HG03066 (cell line): ENCODE measurements around the gene ZBTB46.
"Not testable (repeated sequence)": the region's sequence is repeated elsewhere in the genome, so short reads cannot be mapped to it uniquely, and the experiment has no call there.

Experiments
- ATAC-seq: cut with Tn5 transposase; IDR thresholded peaks from one replicate; pipeline ENCODE4 v1.9.1; 2021; ENCODE audit warnings: low read depth; ENCODE audit not compliant: unreplicated experiment

Gene ZBTB46

GRCh38 chr20:63821811-63822210 lies 9.3 kb downstream of the ZBTB46 start:
- no peak for ATAC-seq

GRCh38 chr20:63819224-63819921 lies 11.7 kb downstream of the ZBTB46 start:
- ATAC-seq, result no peak

- no peak for ATAC-seq
Measured at GRCh38 chr20:63815615-63816253, 15.3 kb downstream of the ZBTB46 start.

- no peak for ATAC-seq
Measured at GRCh38 chr20:63814891-63815614, 16.0 kb downstream of the ZBTB46 start.

- no peak for ATAC-seq
Measured at GRCh38 chr20:63811491-63811875, 19.6 kb downstream of the ZBTB46 start.

- no peak for ATAC-seq
Measured at GRCh38 chr20:63810730-63811490, 20.2 kb downstream of the ZBTB46 start.

GRCh38 chr20:63809856-63810255 lies 21.2 kb downstream of the ZBTB46 start:
- no peak for ATAC-seq

GRCh38 chr20:63808964-63809674 lies 21.9 kb downstream of the ZBTB46 start:
- no peak for ATAC-seq

- ATAC-seq, result no peak
Measured at GRCh38 chr20:63808145-63808724, 22.8 kb downstream of the ZBTB46 start.

GRCh38 chr20:63807654-63808053 lies 23.4 kb downstream of the ZBTB46 start:
- no peak for ATAC-seq

- ATAC-seq, result no peak
Measured at GRCh38 chr20:63804308-63804636, 26.8 kb downstream of the ZBTB46 start.

GRCh38 chr20:63802469-63803240 lies 28.4 kb downstream of the ZBTB46 start:
- ATAC-seq, result no peak

GRCh38 chr20:63801174-63801573 lies 29.9 kb downstream of the ZBTB46 start:
- not testable (repeated sequence) for ATAC-seq

GRCh38 chr20:63800411-63800810 lies 30.7 kb downstream of the ZBTB46 start:
- not testable (repeated sequence) for ATAC-seq

GRCh38 chr20:63799127-63799526 lies 31.9 kb downstream of the ZBTB46 start:
- not testable (repeated sequence) for ATAC-seq

GRCh38 chr20:63797175-63797574 lies 33.9 kb downstream of the ZBTB46 start:
- ATAC-seq, result not testable (repeated sequence)

GRCh38 chr20:63795178-63795830 lies 35.8 kb downstream of the ZBTB46 start:
- no peak for ATAC-seq

- ATAC-seq, result no peak
Measured at GRCh38 chr20:63794614-63795013, 36.5 kb downstream of the ZBTB46 start.

GRCh38 chr20:63792866-63793265 lies 38.2 kb downstream of the ZBTB46 start:
- no peak for ATAC-seq
